ENCODE results near the gene HORMAD2. TPM values are rescaled to one million over a fixed set of nuclear protein-coding genes. Genes with fewer than 3 reads are reported as not detected.

HORMAD2 gene
- total RNA-seq, 1 experiment from 2014 or later, result not detected

GRCh38 chr22:30144391-30144790 is 64.1 kb downstream of the HORMAD2 start:
- POLR2A ChIA-PET (ENCODE audit: low non-redundant PET), result no interaction called here
- intact Hi-C loops (cut with micrococcal nuclease; ENCODE audit: unreplicated experiment), result no loop called here
- CTCF ChIA-PET, result no interaction called here
- Histone ChIP-seq H3K27me3 (replicated peaks; ENCODE audit: insufficient read depth, low read depth, low read length, poor library complexity) (peaks cover 54% of the 10 kb centered on the region), H3K9me3 (ENCODE audit: low read depth, low read length, poor library complexity, severe bottlenecking) (peaks cover 4% of the 10 kb centered on the region), H3K4me3 (ENCODE audit: low read depth, low read length, poor library complexity, severe bottlenecking) (no peak overlapping the region), H3K36me3 (ENCODE audit: insufficient read depth, low read length, poor library complexity, severe bottlenecking) (no peaks in the 10 kb centered on the region), H3K4me1 (ENCODE audit: insufficient read depth, low read length, poor library complexity, severe bottlenecking) (no peaks in the 10 kb centered on the region), H3K27ac (ENCODE audit: low read depth, low read length, poor library complexity, severe bottlenecking) (no peak overlapping the region)
- DNase-seq (ENCODE audit: low spot score), result no peak
- BruUV-seq (replicated peaks), result no TSS peak
- no peak for TF ChIP-seq EZH2 (IDR thresholded peaks at IDR 0.05; ENCODE audit: borderline replicate concordance, low read depth, low read length, poor library complexity, severe bottlenecking)
- TF ChIP-seq, protein P1, sequence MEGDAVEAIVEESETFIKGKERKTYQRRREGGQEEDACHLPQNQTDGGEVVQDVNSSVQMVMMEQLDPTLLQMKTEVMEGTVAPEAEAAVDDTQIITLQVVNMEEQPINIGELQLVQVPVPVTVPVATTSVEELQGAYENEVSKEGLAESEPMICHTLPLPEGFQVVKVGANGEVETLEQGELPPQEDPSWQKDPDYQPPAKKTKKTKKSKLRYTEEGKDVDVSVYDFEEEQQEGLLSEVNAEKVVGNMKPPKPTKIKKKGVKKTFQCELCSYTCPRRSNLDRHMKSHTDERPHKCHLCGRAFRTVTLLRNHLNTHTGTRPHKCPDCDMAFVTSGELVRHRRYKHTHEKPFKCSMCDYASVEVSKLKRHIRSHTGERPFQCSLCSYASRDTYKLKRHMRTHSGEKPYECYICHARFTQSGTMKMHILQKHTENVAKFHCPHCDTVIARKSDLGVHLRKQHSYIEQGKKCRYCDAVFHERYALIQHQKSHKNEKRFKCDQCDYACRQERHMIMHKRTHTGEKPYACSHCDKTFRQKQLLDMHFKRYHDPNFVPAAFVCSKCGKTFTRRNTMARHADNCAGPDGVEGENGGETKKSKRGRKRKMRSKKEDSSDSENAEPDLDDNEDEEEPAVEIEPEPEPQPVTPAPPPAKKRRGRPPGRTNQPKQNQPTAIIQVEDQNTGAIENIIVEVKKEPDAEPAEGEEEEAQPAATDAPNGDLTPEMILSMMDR (conservative IDR thresholded peaks at IDR 0.05; ENCODE audit: low read depth, low read length), result no peak

GRCh38 chr22:30150212-30150611 is 69.9 kb downstream of the HORMAD2 start:
- Histone ChIP-seq H3K4me3 (ENCODE audit: low read depth, low read length, poor library complexity, severe bottlenecking) (no peak overlapping the region), H3K27ac (ENCODE audit: low read depth, low read length, poor library complexity, severe bottlenecking) (no peak overlapping the region), H3K4me1 (ENCODE audit: insufficient read depth, low read length, poor library complexity, severe bottlenecking) (no peaks in the 10 kb centered on the region), H3K27me3 (replicated peaks; ENCODE audit: insufficient read depth, low read depth, low read length, poor library complexity) (peaks cover 50% of the 10 kb centered on the region), H3K9me3 (ENCODE audit: low read depth, low read length, poor library complexity, severe bottlenecking) (no peaks in the 10 kb centered on the region), H3K36me3 (ENCODE audit: insufficient read depth, low read length, poor library complexity, severe bottlenecking) (no peaks in the 10 kb centered on the region)
- TF ChIP-seq EZH2 (IDR thresholded peaks at IDR 0.05; ENCODE audit: borderline replicate concordance, low read depth, low read length, poor library complexity, severe bottlenecking), result no peak
- TF ChIP-seq, protein P1 (conservative IDR thresholded peaks at IDR 0.05; ENCODE audit: low read depth, low read length), result no peak
- ChIA-PET POLR2A (ENCODE audit: low non-redundant PET) (no interaction called here), CTCF (no interaction called here)
- intact Hi-C loops (cut with micrococcal nuclease; ENCODE audit: unreplicated experiment), result no loop called here
- no TSS peak for BruUV-seq (replicated peaks)
- DNase-seq (ENCODE audit: low spot score), result no peak

DNA sequence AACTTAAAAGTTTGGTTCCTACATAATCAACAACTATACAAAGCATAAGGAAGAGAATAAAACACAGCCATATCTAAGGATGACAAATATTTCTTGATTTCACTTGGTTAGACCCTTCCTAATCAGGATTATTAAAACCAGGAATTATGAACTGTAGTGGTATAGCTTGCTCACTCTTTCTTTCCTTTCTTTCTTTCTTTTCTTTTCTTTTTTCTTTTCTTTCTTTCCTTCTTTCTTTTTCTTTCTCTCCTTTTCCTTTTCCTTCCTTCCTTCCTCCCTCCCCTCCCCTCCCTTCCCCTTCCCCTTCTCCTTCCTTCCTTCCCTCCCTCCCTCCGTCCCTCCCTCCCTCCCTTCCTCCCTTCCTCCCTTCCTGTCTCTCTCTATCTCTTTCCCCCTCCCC is 78.0 kb downstream of the HORMAD2 start:
- CTCF ChIA-PET, result no interaction called here
- Histone ChIP-seq H3K9me3 (ENCODE audit: low read depth, low read length, poor library complexity, severe bottlenecking) (no peaks in the 10 kb centered on the region), H3K4me3 (ENCODE audit: low read depth, low read length, poor library complexity, severe bottlenecking) (no peak overlapping the region), H3K36me3 (ENCODE audit: insufficient read depth, low read length, poor library complexity, severe bottlenecking) (no peaks in the 10 kb centered on the region), H3K27me3 (replicated peaks; ENCODE audit: insufficient read depth, low read depth, low read length, poor library complexity) (peaks cover 5% of the 10 kb centered on the region), H3K27ac (ENCODE audit: low read depth, low read length, poor library complexity, severe bottlenecking) (no peak overlapping the region), H3K4me1 (ENCODE audit: insufficient read depth, low read length, poor library complexity, severe bottlenecking) (no peaks in the 10 kb centered on the region)
- DNase-seq (ENCODE audit: low spot score), result no peak
- POLR2A ChIA-PET (ENCODE audit: low non-redundant PET), result no interaction called here
- no TSS peak for BruUV-seq (replicated peaks)
- intact Hi-C loops (cut with micrococcal nuclease; ENCODE audit: unreplicated experiment), result no loop called here
- no peak for TF ChIP-seq EZH2 (IDR thresholded peaks at IDR 0.05; ENCODE audit: borderline replicate concordance, low read depth, low read length, poor library complexity, severe bottlenecking)
- TF ChIP-seq, protein P1 (conservative IDR thresholded peaks at IDR 0.05; ENCODE audit: low read depth, low read length), result no peak
